GM12878 (cell line): Measurements from ENCODE around the gene SEMA5A. TPM values are rescaled to one million over a fixed set of nuclear protein-coding genes. Genes with fewer than 3 reads are reported as not detected.

ENCODE experiments used
- ATAC-seq: fragments of 200-7000 bp; cut with Tn5 transposase; 3 replicates; pipeline ENCODE4 v1.9.1; 2020; ENCODE audit warnings: mild to moderate bottlenecking, moderate library complexity
- BruUV-seq: library from RNA; stranded (reverse); fragments of 400-500 nt; replicated peaks from 2 replicates; lab custom pipeline; 2021; lab: Mats Ljungman, UMichigan
- CTCF ChIA-PET: fragments of 300-600 bp; sonication (Branson Sonifier 250); formaldehyde crosslinking; extraction: SDS; loops from one replicate; lab custom pipeline; 2021; ENCODE audit warnings: inconsistent platforms; lab: Yijun Ruan, JAX
- POLR2A ChIA-PET: fragments of 350-600 bp; formaldehyde crosslinking; extraction: SDS; loops from one replicate; lab custom pipeline; 2021; ENCODE audit warnings: inconsistent platforms; lab: Charles Lee
- RAD21 ChIA-PET: fragments of 300-600 bp; sonication (Branson Sonifier 250); formaldehyde crosslinking; loops from one replicate; lab custom pipeline; 2023; ENCODE audit warnings: antibody characterized with exemption; ENCODE audit not compliant: unreplicated experiment; lab: Charles Lee
- SMC1A ChIA-PET: fragments of 300-600 bp; sonication (Branson Sonifier 250); formaldehyde crosslinking; loops from one replicate; lab custom pipeline; 2023; ENCODE audit not compliant: unreplicated experiment, uncharacterized antibody; lab: Charles Lee
- DNase-seq: peaks from one replicate; pipeline ENCODE4 v3.0.0-alpha.2; 2011; ENCODE audit warnings: low read depth, low spot score
- FAIRE-seq: peaks from 3 replicates; lab custom pipeline; 2011; peaks lifted over from hg19 to GRCh38; lab: Jason Lieb, UNC
- H2AFZ ChIP-seq: 2 replicates; pipeline ENCODE4 v1.6.0; 2011; ENCODE audit warnings: low read depth, low read length, control low read depth; ENCODE audit not compliant: control insufficient read depth
- H3K27ac ChIP-seq: 2 replicates; pipeline ENCODE4 v1.5.1; 2011; ENCODE audit warnings: control low read depth; ENCODE audit not compliant: control insufficient read depth, insufficient read depth
- H3K27me3 ChIP-seq, 2 experiments: replicated peaks in 1 of 2; 2 replicates each; pipeline versions ENCODE4 v1.6.0 to v1.6.1; 2011; ENCODE audit warnings: low read length in 1 of 2; ENCODE audit not compliant: control insufficient read depth in 2 of 2, insufficient read depth in 2 of 2
- H3K36me3 ChIP-seq, 2 experiments: 2 replicates each; pipeline ENCODE4 v1.5.1; 2011; ENCODE audit warnings: low read length in 1 of 2; ENCODE audit not compliant: control insufficient read depth in 2 of 2, insufficient read depth in 2 of 2
- H3K4me1 ChIP-seq: 2 replicates; pipeline ENCODE4 v1.6.1; 2011; ENCODE audit warnings: mild to moderate bottlenecking, low read length, moderate library complexity, mixed read lengths; ENCODE audit not compliant: control insufficient read depth, insufficient read depth
- H3K4me2 ChIP-seq: 2 replicates; pipeline ENCODE4 v1.6.0; 2011; ENCODE audit warnings: control low read depth; ENCODE audit not compliant: control insufficient read depth, insufficient read depth
- H3K4me3 ChIP-seq: fragments of 200-600 bp; sonication (generic); 2 replicates; pipeline ENCODE4 v1.5.1; 2016
- H3K79me2 ChIP-seq: 2 replicates; pipeline ENCODE4 v1.6.0; 2011; ENCODE audit warnings: low read length; ENCODE audit not compliant: control insufficient read depth, insufficient read depth
- H3K9ac ChIP-seq: 2 replicates; pipeline ENCODE4 v1.8.0; 2011; ENCODE audit warnings: low read length, control low read depth, mixed read lengths; ENCODE audit not compliant: control insufficient read depth, insufficient read depth
- H3K9me3 ChIP-seq: replicated peaks from 3 replicates; pipeline ENCODE4 v1.5.1; 2011; ENCODE audit warnings: mild to moderate bottlenecking, low read length; ENCODE audit not compliant: control insufficient read depth, insufficient read depth
- H4K20me1 ChIP-seq: 2 replicates; pipeline ENCODE4 v1.6.0; 2011; ENCODE audit not compliant: control insufficient read depth, insufficient read depth
- ATF7 ChIP-seq: fragments of 450-650 bp; IDR thresholded peaks from 2 replicates; pipeline ENCODE4 v1.6.1; 2016; ENCODE audit warnings: low read depth, mild to moderate bottlenecking
- CBFB ChIP-seq: IDR thresholded peaks from 2 replicates; pipeline ENCODE4 v1.6.1; 2016; ENCODE audit warnings: antibody characterized with exemption, low read depth
- FOXM1 ChIP-seq: IDR thresholded peaks from 2 replicates; pipeline ENCODE4 v1.6.1; 2012; ENCODE audit warnings: low read depth, mild to moderate bottlenecking, inconsistent platforms, low read length, moderate library complexity
- IKZF2 ChIP-seq, 2 experiments: fragments of 450-650 bp; IDR thresholded peaks; 2 replicates each; pipeline ENCODE4 v1.6.1; 2017; ENCODE audit warnings: mild to moderate bottlenecking in 2 of 2, moderate library complexity in 2 of 2
- RAD21 ChIP-seq: IDR thresholded peaks from 2 replicates; pipeline ENCODE4 v1.6.1; 2011; ENCODE audit warnings: mild to moderate bottlenecking, low read depth, low read length, moderate library complexity; ENCODE audit not compliant: insufficient read depth
- SPI1 ChIP-seq: IDR thresholded peaks from 2 replicates; pipeline ENCODE4 v1.6.1; 2011; ENCODE audit warnings: low read depth, mild to moderate bottlenecking, low read length, moderate library complexity, borderline replicate concordance; ENCODE audit not compliant: insufficient read depth
- TCF7 ChIP-seq: IDR thresholded peaks from 2 replicates; pipeline ENCODE4 v1.6.1; 2014; ENCODE audit warnings: antibody characterized with exemption, borderline replicate concordance
- WRNIP1 ChIP-seq: IDR thresholded peaks from 2 replicates; pipeline ENCODE4 v1.6.1; 2011; ENCODE audit warnings: low read depth, low read length, improper control_type of control experiment, borderline replicate concordance
- WGBS: methylation state at CpG from one replicate; pipeline ENCODE4 v1.1.6; 2016; ENCODE audit warnings: low lambda C conversion rate; ENCODE audit not compliant: insufficient replicate concordance, insufficient coverage; ENCODE audit errors: missing lambda C conversion rate; 5-methylcytosine and 5-hydroxymethylcytosine counted together
- in situ Hi-C: fragments of 300-500 bp; cut with MboI; formaldehyde crosslinking; loops from 9 replicates; pipeline ENCODE4 v1.14.3; 2018; ENCODE audit warnings: mixed read lengths
- intact Hi-C: fragments of 100-400 bp; cut with micrococcal nuclease; formaldehyde crosslinking; loops from one replicate; pipeline ENCODE4 v1.14.2; 2022; ENCODE audit not compliant: unreplicated experiment
- polyA plus RNA-seq, 11 experiments: library from polyadenylated mRNA; depleted of rRNA in 4 of 11; unstranded in 6 of 11; stranded (reverse) in 5 of 11; fragments of >200 nt; fragmentation: Nextera tagmentation in 4 of 11; fragmentation: Illumina TruSeq in 1 of 11; extraction: Ambion mirVana in 4 of 11; extraction: Trizol in 1 of 11; gene quantifications; 1 replicate in 1 of 11; 2 replicates in 10 of 11; pipeline versions ENCODE4 v1.2.1 to v1.2.3, GENCODE V29; 2011 to 2016; ENCODE audit warnings: inconsistent platforms in 2 of 11, missing spikeins in 2 of 11, low read depth in 1 of 11
- total RNA-seq, 4 experiments: library from RNA; depleted of rRNA in 3 of 4; stranded (reverse); fragments of >200 nt in 3 of 4; fragmentation: Illumina TruSeq in 1 of 4; extraction: Trizol in 1 of 4; gene quantifications; 2 replicates each; pipeline versions ENCODE4 v1.2.1 to v1.2.3, GENCODE V29; 2013 to 2021
- TF ChIP-seq, protein P1 (sequence below): IDR thresholded peaks from 2 replicates; pipeline ENCODE4 v1.6.1; 2012; ENCODE audit warnings: low read length, inconsistent platforms
- TF ChIP-seq, protein P2 (sequence below): IDR thresholded peaks from 2 replicates; pipeline ENCODE4 v1.6.1; 2011; ENCODE audit warnings: low read depth, low read length, improper control_type of control experiment, borderline replicate concordance
- TF ChIP-seq, protein P3 (sequence below): fragments of 450-650 bp; IDR thresholded peaks from 2 replicates; pipeline ENCODE4 v1.6.1; 2016; ENCODE audit warnings: mild to moderate bottlenecking

Gene SEMA5A
- total and polyA plus RNA-seq, 10 of the 15 experiments (the other 5 are each of a cell fraction or from before 2014, with no cell fraction given): 0.03 to 2.4 (median 0.09) TPM; not detected in 1

DNA sequence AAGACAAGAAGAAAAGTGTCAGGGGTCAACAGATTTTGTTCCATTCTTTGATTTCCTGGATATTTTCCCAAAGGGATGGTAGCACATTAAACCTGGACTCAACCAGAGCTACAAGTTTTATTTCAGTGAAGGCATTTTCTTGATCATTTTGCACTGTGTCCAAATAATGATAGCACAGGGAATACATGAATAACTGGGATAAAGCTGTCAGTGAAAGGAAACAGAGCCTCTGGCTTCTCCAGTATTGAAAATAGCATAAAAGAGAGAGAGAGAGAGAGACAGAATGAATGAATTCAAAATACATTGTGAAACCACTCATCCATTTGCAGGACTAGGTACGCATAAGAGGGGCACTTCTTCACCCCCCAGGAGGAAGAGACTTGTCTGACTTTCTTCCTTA lies 43.0 kb downstream of the SEMA5A start:
- Histone ChIP-seq H3K36me3 (no peaks in the 10 kb centered on the region), H3K9me3 (no peaks in the 10 kb centered on the region; the same call in 2 of the 3 replicates), H2AFZ (no peak overlapping the region), H3K27ac (no peak overlapping the region), H3K4me2 (no peak overlapping the region), H3K27me3 (peaks cover 0 to 1% of the 10 kb centered on the region in 2 experiments; a peak in 1 of 4 replicates), H3K79me2 (no peaks in the 10 kb centered on the region), H3K4me3 (no peak overlapping the region), H3K4me1 (peaks cover 4% of the 10 kb centered on the region; the same call in 1 of the 2 replicates)
- 84% methylated on average over 1 of the region's 1 CpG for WGBS
- BruUV-seq: no TSS peak
- FAIRE-seq: no peak
- ChIA-PET POLR2A (no interaction called here), RAD21 (no interaction called here), CTCF (no interaction called here), SMC1A (no interaction called here)
- intact Hi-C loops: no loop called here
- ATAC-seq: no peak
- no peak for DNase-seq
- TF ChIP-seq RAD21 (no peak), WRNIP1 (no peak), ATF7 (no peak), IKZF2 (IDR thresholded peaks at IDR 0.05) (no peak)
- TF ChIP-seq, all 136 proteins: peak for 0
- Histone ChIP-seq H3K9ac (no peak overlapping the region), H4K20me1 (no peaks in the 10 kb centered on the region)
- in situ Hi-C loops: no loop called here

DNA sequence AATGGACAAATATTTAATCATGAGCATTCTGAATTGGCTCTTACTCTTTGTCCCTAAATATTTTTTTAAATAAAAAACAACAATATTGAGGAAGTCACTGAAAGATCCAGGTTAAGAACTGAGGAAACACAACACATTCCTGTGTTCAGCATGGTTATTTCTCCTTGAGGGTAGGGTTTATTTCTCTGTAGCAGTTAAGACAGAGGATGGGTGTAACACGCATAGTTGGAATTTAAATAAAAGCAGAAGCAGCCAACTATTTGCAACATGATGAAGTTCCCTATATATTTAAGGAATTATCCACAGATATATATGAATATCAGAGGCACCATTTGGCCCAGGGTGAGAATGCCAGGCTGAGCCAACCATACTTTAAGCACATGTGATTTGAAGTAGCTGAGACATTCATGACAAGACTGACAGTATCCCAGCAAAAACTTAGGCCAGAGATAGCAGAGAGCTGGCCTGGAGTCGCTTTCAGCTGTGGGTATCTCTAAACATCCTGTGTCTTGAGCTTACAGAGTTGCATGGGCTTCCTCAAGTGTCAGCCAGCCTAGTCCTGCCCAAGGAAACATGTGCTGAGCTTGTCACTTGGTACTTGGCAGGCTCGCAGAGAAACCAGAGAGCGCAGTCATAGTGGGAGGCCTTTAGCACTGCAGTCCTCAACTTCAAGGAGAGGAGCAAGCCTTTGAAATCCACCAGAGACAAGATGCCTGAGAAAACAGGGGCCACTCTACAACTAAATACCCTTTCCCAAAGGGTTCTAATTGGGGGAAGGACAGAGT lies 43.6 kb downstream of the SEMA5A start:
- DNase-seq (no peak), FAIRE-seq (no peak), ATAC-seq (no peak)
- Histone ChIP-seq H4K20me1 (no peaks in the 10 kb centered on the region), H3K9ac (no peak overlapping the region), H3K9me3 (no peaks in the 10 kb centered on the region; the same call in 2 of the 3 replicates), H2AFZ (no peak overlapping the region), H3K36me3 (no peaks in the 10 kb centered on the region), H3K79me2 (no peaks in the 10 kb centered on the region), H3K27ac (no peak overlapping the region), H3K4me2 (no peak overlapping the region)
- WGBS: 60% methylated on average over 4 of the region's 4 CpGs
- intact Hi-C loops: no loop called here
- in situ Hi-C loops: no loop called here
- POLR2A ChIA-PET: no interaction called here
- TF ChIP-seq, protein P1, sequence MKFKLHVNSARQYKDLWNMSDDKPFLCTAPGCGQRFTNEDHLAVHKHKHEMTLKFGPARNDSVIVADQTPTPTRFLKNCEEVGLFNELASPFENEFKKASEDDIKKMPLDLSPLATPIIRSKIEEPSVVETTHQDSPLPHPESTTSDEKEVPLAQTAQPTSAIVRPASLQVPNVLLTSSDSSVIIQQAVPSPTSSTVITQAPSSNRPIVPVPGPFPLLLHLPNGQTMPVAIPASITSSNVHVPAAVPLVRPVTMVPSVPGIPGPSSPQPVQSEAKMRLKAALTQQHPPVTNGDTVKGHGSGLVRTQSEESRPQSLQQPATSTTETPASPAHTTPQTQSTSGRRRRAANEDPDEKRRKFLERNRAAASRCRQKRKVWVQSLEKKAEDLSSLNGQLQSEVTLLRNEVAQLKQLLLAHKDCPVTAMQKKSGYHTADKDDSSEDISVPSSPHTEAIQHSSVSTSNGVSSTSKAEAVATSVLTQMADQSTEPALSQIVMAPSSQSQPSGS: no peak
- TF ChIP-seq TCF7 (no peak), WRNIP1 (no peak), SPI1 (no peak), CBFB (no peak), FOXM1 (no peak)
- TF ChIP-seq, protein P2, sequence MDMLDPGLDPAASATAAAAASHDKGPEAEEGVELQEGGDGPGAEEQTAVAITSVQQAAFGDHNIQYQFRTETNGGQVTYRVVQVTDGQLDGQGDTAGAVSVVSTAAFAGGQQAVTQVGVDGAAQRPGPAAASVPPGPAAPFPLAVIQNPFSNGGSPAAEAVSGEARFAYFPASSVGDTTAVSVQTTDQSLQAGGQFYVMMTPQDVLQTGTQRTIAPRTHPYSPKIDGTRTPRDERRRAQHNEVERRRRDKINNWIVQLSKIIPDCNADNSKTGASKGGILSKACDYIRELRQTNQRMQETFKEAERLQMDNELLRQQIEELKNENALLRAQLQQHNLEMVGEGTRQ: no peak
- TF ChIP-seq, protein P3, sequence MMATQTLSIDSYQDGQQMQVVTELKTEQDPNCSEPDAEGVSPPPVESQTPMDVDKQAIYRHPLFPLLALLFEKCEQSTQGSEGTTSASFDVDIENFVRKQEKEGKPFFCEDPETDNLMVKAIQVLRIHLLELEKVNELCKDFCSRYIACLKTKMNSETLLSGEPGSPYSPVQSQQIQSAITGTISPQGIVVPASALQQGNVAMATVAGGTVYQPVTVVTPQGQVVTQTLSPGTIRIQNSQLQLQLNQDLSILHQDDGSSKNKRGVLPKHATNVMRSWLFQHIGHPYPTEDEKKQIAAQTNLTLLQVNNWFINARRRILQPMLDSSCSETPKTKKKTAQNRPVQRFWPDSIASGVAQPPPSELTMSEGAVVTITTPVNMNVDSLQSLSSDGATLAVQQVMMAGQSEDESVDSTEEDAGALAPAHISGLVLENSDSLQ: no peak
- TF ChIP-seq, all 136 proteins: peak for 0
- BruUV-seq: no TSS peak
- RAD21 ChIA-PET: no interaction called here
- peaks cover 4% of the 10 kb centered on the region; the same call in 1 of the 2 replicates for H3K4me1 ChIP-seq
- H3K27me3 ChIP-seq: peaks cover 0 to 1% of the 10 kb centered on the region in 2 experiments; a peak in 1 of 4 replicates
- no peak overlapping the region for H3K4me3 ChIP-seq
- SMC1A ChIA-PET: no interaction called here
- CTCF ChIA-PET: no interaction called here
